Heart right ventricle (tissue), 16 donors: ENCODE results near the gene PPP2R3A. TPM values are rescaled to one million over a fixed set of nuclear protein-coding genes. Genes with fewer than 3 reads are reported as not detected.

Experiments
- ATAC-seq, 8 donors: fragments of 200-7000 bp; cut with Tn5 transposase; one replicate each; pipeline ENCODE4 v1.9.1; 2020; ENCODE audit warnings: mild to moderate bottlenecking in 8 of 8, moderate library complexity in 8 of 8, moderate number of reproducible peaks in 1 of 8
- DNase-seq, 2 donors: peaks; one replicate each; pipeline ENCODE4 v3.0.0-alpha.2; 2020
- H3K27ac ChIP-seq, 10 donors: fragments of 200-600 bp; sonication (generic) in 2 of 10; one replicate each; pipeline versions ENCODE4 v1.5.0 to v1.8.0; 2020 to 2022; ENCODE audit warnings: mild to moderate bottlenecking in 3 of 10
- H3K27me3 ChIP-seq, 7 donors: fragments of 200-600 bp; one replicate each; pipeline ENCODE4 v1.8.0; 2021 to 2022; ENCODE audit warnings: mild to moderate bottlenecking in 2 of 7
- H3K36me3 ChIP-seq, 9 donors: fragments of 200-600 bp; sonication (generic) in 1 of 9; one replicate each; pipeline versions ENCODE4 v1.5.0 to v1.8.0; 2020 to 2022; ENCODE audit warnings: mild to moderate bottlenecking in 2 of 9
- H3K4me1 ChIP-seq, 9 donors: fragments of 200-600 bp; sonication (generic) in 1 of 9; one replicate each; pipeline versions ENCODE4 v1.5.0 to v1.8.0; 2020 to 2022; ENCODE audit warnings: mild to moderate bottlenecking in 4 of 9
- H3K4me3 ChIP-seq, 10 donors: fragments of 200-600 bp; sonication (generic) in 2 of 10; one replicate each; pipeline versions ENCODE4 v1.5.0 to v1.8.0; 2020 to 2022; ENCODE audit warnings: mild to moderate bottlenecking in 7 of 10, moderate library complexity in 2 of 10
- H3K9me3 ChIP-seq, 11 donors: fragments of 200-600 bp in 10 of 11; sonication (generic) in 2 of 11; one replicate each; pipeline versions ENCODE4 v1.5.0 to v1.8.0; 2013 to 2022; ENCODE audit warnings: mild to moderate bottlenecking in 2 of 11, control low read depth in 1 of 11, moderate library complexity in 1 of 11
- WGBS, 2 donors: extraction: QIAGEN DNeasy Blood & Tissue Kit; methylation state at CpG; one replicate each; pipeline ENCODE4 v1.1.7; 2013; ENCODE audit warnings: inconsistent platforms in 1 of 2; 5-methylcytosine and 5-hydroxymethylcytosine counted together
- intact Hi-C, 10 donors: fragments of 100-400 bp; cut with DNase I; formaldehyde crosslinking; loops; one replicate each; pipeline versions ENCODE4 v1.11.1 to v1.14.2; 2022
- polyA plus RNA-seq, 2 donors: library from polyadenylated mRNA; stranded (reverse); fragments of 200-250 nt; gene quantifications; one replicate each; pipeline ENCODE4 v1.2.3, GENCODE V29; 2013
- total RNA-seq, 10 donors: library from RNA; stranded (reverse); fragmentation: NEBNext Ultra II Directional in 3 of 10; extraction: Animal tissue kit (Norgen Biotek cat#: 25700) in 3 of 10; gene quantifications; one replicate each; pipeline versions ENCODE4 v1.2.1 to v1.2.4, GENCODE V29; 2021 to 2023
- TF ChIP-seq, protein P1 (sequence below), 9 donors: fragments of 200-600 bp; sonication (generic) in 2 of 9; IDR thresholded peaks; one replicate each; pipeline versions ENCODE4 v1.5.0 to v1.8.0; 2021 to 2022; ENCODE audit warnings: antibody characterized with exemption in 9 of 9, mild to moderate bottlenecking in 5 of 9, moderate library complexity in 1 of 9
- donor health status: Arrhythmogenic right ventricular cardiomyopathy.
- donor health status: ischemic (EF 13 %, LVEDD 7.1; RV severe dilation, severe dysfunction).
- donor health status: healthy with polysubstance abuse.
- donor health status: DM: no; HTN: yes; CAD: no.
- donor health status: DM: no; HTN: no; CAD: no.
- donor health status: ischemic (EF 25% LVEDD 6.9; RV normal size, moderate dysfunction).
- donor health status: ischemic (EF 25% LVEDD 5.7; RV mildly dilated, moderate dysfunction).
- donor health status: healthy.
- donor health status: DM: yes; HTN: yes; CAD: no.
- donor health status: Ischemic cardiomyopathy.
- donor health status: ischemic (EF 35%, LVEDD 5.7; RV mildly dilated, moderate dysfunction).
- donor health status: nonischemic (EF 11% LVEDD 7.7; RV severe dilation, severe dysfunction).
- donor health status: DM: yes; HTN: yes; CAD: no.
- donor health status: PGD.
- donor health status: ischemic (EF 29% LVEDD 5.4; RV normal size, mild dysfunction).
- donor health status: nonischemic (EF 23%, LVEDD 6.1; RV moderate dilation, normal function).

The PPP2R3A gene
- total and polyA plus RNA-seq, 12 donors = 4.9 to 148 (median 106) TPM

DNA sequence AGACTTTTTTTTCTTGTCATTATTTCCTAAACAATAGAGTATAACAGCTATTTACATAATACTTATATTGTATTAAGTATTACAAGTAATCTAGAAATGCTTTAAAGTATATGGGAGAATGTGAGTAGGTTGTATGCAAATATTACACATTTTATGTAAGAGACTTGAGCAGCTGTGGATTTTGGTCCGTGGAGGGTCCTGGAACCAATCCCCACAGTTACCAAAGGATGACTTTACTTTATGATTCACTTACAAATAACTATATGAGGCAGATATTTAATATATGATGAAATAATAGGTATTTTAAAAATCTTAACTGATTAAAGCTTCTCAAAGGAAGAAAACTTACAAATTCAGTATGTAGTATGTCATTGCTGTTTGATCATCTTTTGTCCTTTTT lies 56.3 kb downstream of the PPP2R3A start:
- Histone ChIP-seq H3K36me3 (peaks cover 0 to under 1% (median 0%) of the 10 kb centered on the region in 9 donors), H3K4me1 (peaks cover 0 to 55% (median 21%) of the 10 kb centered on the region in 9 donors), H3K9me3 (peaks cover 0 to 6% (median 0%) of the 10 kb centered on the region in 11 donors), H3K27ac (peak overlapping the region in 5 of 10 donors; percentile 82 to 91 (median 85)), H3K4me3 (no peak overlapping the region), H3K27me3 (no peaks in the 10 kb centered on the region)
- DNase-seq (no peak), ATAC-seq (no peak)
- intact Hi-C loops = loop anchor here in 5 of 10 donors (1.0 to 5.0 kb wide), 3 partner anchors 55 to 95 kb away; partner anchors contain the start of gene PPP2R3A (in 4 of the 5)
- TF ChIP-seq, protein P1, sequence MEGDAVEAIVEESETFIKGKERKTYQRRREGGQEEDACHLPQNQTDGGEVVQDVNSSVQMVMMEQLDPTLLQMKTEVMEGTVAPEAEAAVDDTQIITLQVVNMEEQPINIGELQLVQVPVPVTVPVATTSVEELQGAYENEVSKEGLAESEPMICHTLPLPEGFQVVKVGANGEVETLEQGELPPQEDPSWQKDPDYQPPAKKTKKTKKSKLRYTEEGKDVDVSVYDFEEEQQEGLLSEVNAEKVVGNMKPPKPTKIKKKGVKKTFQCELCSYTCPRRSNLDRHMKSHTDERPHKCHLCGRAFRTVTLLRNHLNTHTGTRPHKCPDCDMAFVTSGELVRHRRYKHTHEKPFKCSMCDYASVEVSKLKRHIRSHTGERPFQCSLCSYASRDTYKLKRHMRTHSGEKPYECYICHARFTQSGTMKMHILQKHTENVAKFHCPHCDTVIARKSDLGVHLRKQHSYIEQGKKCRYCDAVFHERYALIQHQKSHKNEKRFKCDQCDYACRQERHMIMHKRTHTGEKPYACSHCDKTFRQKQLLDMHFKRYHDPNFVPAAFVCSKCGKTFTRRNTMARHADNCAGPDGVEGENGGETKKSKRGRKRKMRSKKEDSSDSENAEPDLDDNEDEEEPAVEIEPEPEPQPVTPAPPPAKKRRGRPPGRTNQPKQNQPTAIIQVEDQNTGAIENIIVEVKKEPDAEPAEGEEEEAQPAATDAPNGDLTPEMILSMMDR (IDR thresholded peaks at IDR 0.05) = no peak
- 67 to 75% methylated on average over 1 of the region's 1 CpG for WGBS, 2 donors

DNA sequence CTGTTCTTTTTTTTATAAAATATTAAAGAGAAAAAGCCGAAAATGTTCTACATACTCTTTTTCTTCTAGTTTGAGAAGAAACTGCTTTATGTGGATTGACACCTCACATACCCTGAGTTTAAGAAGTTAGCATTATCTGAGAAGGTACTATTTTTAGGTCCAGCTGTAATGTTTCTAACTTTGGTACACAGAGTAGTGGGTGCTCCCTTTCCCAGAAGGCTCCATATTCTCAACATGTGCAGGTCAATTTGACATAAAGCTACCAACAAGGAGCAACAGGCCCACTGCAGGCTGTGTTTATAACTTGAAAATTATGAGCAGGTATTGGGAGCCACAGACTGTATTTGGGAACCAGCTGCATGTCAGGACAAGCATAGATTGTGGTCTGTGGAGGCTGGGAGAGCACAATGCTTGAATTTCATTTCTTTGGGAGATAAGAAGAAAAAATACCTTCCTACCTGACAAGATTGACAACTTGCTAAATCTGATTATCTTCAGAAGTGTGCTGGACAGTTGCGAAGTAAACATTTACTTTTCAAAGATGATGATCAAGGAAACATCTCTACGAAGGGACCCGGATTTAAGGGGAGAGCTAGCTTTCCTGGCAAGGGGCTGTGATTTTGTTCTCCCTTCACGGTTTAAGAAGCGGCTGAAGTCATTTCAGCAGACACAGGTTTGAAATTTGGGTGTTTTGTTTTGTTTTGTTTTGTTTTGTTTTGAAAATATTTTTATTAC lies 57.2 kb downstream of the PPP2R3A start:
- no peak for DNase-seq
- intact Hi-C loops = loop anchor here in 5 of 10 donors (1.0 to 5.0 kb wide), 3 partner anchors 55 to 95 kb away; partner anchors contain the start of gene PPP2R3A (in 4 of the 5)
- H3K27ac ChIP-seq = peak overlapping the region; percentile 59 to 91 (median 84)
- ATAC-seq = peak; percentile 54 to 90 (median 82)
- peaks cover 0 to 48% (median 21%) of the 10 kb centered on the region in 9 donors for H3K4me1 ChIP-seq
- H3K4me3 ChIP-seq = peak overlapping the region in 9 of 10 donors; percentile 16 to 55 (median 52)
- 44 to 61% methylated on average over 6 of the region's 6 CpGs for WGBS, 2 donors
- H3K9me3 ChIP-seq = no peaks in the 10 kb centered on the region
- no peaks in the 10 kb centered on the region for H3K27me3 ChIP-seq
- TF ChIP-seq, protein P1 (IDR thresholded peaks at IDR 0.05) = no peak
- peaks cover 0 to 9% (median 0%) of the 10 kb centered on the region in 9 donors for H3K36me3 ChIP-seq

DNA sequence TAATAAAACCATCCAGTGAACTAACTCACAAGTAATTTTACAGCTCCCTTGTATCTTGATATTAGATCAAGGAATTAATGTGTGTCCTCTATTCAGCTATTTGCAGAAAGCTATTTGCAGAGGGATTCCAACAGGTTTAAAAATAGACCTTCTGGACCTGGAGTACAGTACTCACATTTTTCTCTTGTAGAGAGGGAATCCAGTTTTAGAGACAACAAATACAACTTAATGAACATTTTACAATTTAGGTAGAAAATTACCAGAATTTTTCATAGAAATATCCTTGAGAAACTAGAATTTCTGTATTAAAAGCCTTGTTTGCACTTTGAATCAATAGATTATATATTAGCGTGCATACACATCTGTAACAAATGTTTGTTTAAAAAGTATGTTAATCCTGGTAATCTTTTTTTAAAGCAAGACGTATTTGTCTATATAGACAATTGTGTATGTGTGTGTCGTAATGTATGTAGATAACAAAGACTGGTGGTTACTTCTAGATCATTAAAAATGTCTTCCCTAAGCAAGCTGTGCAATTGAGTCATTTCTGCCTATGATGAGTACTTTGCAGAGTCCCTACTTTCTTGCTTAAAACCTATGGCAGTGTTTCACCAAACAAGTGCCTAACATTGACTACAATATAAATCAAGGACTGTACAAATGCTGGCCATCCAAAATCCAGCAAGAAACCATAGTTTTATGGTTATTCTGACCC lies 57.9 kb downstream of the PPP2R3A start:
- 55 to 76% methylated on average over 3 of the region's 3 CpGs for WGBS, 2 donors
- no peaks in the 10 kb centered on the region for H3K27me3 ChIP-seq
- DNase-seq (no peak), ATAC-seq (peak in 7 of 8 donors; percentile 60 to 84 (median 77))
- H3K36me3 ChIP-seq = peaks cover 0 to 17% (median 0%) of the 10 kb centered on the region in 9 donors
- H3K9me3 ChIP-seq = no peaks in the 10 kb centered on the region
- intact Hi-C loops = loop anchor here in 4 of 10 donors (5.0 kb wide), 2 partner anchors 56 to 96 kb away; partner anchors contain the start of gene PPP2R3A (in 4 of the 4)
- H3K4me3 ChIP-seq = peak overlapping the region; percentile 12 to 55 (median 48)
- TF ChIP-seq, protein P1 (IDR thresholded peaks at IDR 0.05) = no peak
- H3K27ac ChIP-seq = peak overlapping the region; percentile 59 to 91 (median 84)
- peaks cover 0 to 41% (median 21%) of the 10 kb centered on the region in 9 donors for H3K4me1 ChIP-seq

DNA sequence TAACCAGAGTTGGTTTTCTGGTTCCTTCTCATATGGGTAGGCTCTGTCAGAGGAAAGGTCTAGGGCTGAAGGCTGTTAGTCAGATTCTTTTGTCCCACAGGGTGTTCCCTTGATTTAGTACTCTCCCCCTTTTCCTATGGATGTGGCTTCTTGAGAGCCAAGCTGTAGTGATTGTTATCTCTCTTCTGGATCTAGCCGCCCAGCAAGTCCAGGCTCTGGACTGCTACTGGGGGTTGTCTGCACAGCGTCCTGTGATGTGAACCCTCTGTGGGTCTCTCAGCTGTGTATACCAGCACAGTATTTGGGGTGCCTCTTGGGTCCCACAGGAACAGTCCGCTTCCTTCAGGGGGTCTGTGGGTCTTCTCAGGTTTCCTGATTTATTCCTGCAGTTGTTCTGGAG lies 70.8 kb downstream of the PPP2R3A start:
- Histone ChIP-seq H3K9me3 (peaks cover 0 to 14% (median 5%) of the 10 kb centered on the region in 11 donors), H3K27ac (no peak overlapping the region), H3K4me3 (no peak overlapping the region), H3K36me3 (peaks cover 0 to 56% (median 2%) of the 10 kb centered on the region in 9 donors), H3K4me1 (peaks cover 0 to 8% (median 0%) of the 10 kb centered on the region in 9 donors), H3K27me3 (no peaks in the 10 kb centered on the region)
- intact Hi-C loops = loop anchor here in 2 of 10 donors (5.0 to 10.0 kb wide), 2 partner anchors 114 to 1242 kb away; partner anchors contain the start of gene EPHB1 (in 1 of the 2)
- TF ChIP-seq, protein P1 (IDR thresholded peaks at IDR 0.05) = no peak
- ATAC-seq (no peak), DNase-seq (no peak)
- 70 to 74% methylated on average over 3 of the region's 3 CpGs for WGBS, 2 donors
